SU-DHL-6 (cell line): ENCODE results near the gene ULK1.

Source experiments
- H2AFZ ChIP-seq: fragments of 200-600 bp; sonication (generic); 2 replicates; pipeline ENCODE4 v1.6.1; 2014; ENCODE audit warnings: low read depth, mild to moderate bottlenecking, moderate library complexity, mixed read lengths, antibody characterized with exemption, low read length; ENCODE audit not compliant: severe bottlenecking
- H3F3A ChIP-seq: fragments of 200-600 bp; shearing (Covaris generic); 2 replicates; pipeline ENCODE4 v1.6.0; 2016; ENCODE audit warnings: antibody characterized with exemption, mild to moderate bottlenecking; ENCODE audit not compliant: insufficient read depth
- H3K27ac ChIP-seq: fragments of 200-600 bp; sonication (generic); 2 replicates; pipeline ENCODE4 v1.5.1; 2016; ENCODE audit warnings: low read depth, mild to moderate bottlenecking, low read length, moderate library complexity, mixed read lengths
- H3K27me3 ChIP-seq: fragments of 200-600 bp; sonication (generic), shearing (Covaris generic); 2 replicates; pipeline ENCODE4 v1.6.0; 2014; ENCODE audit warnings: mild to moderate bottlenecking, low read length
- H3K36me3 ChIP-seq: fragments of 200-600 bp; sonication (generic); 2 replicates; pipeline ENCODE4 v1.6.1; 2014; ENCODE audit warnings: mild to moderate bottlenecking, low read length, mixed read lengths
- H3K4me2 ChIP-seq: fragments of 300-600, 200-600 bp; shearing (Covaris generic), sonication (generic); 2 replicates; pipeline ENCODE4 v1.6.0; 2014; ENCODE audit warnings: low read length, low read depth, mild to moderate bottlenecking; ENCODE audit not compliant: poor library complexity, severe bottlenecking
- H3K4me3 ChIP-seq: fragments of 200-600 bp; sonication (generic); 2 replicates; pipeline ENCODE4 v1.5.1; 2014; ENCODE audit warnings: antibody characterized with exemption, low read length, mild to moderate bottlenecking, mixed read lengths; ENCODE audit not compliant: insufficient read depth, poor library complexity, severe bottlenecking
- H3K79me2 ChIP-seq: fragments of 200-600 bp; sonication (generic); 2 replicates; pipeline ENCODE4 v1.6.1; 2014; ENCODE audit warnings: mild to moderate bottlenecking, low read length, moderate library complexity; ENCODE audit not compliant: insufficient read depth
- H3K9ac ChIP-seq: fragments of 200-600 bp; sonication (generic); 2 replicates; pipeline ENCODE4 v1.7.0; 2014; ENCODE audit warnings: mild to moderate bottlenecking, low read length
- H3K9me2 ChIP-seq: fragments of 200-600 bp; sonication (generic); replicated peaks from 2 replicates; pipeline ENCODE4 v1.6.1; 2014; ENCODE audit warnings: low read length; ENCODE audit not compliant: insufficient read depth
- H3K9me3 ChIP-seq: fragments of 200-600 bp; sonication (generic); 2 replicates; pipeline ENCODE4 v1.6.1; 2014; ENCODE audit warnings: low read length, mixed read lengths; ENCODE audit not compliant: insufficient read depth
- H4K20me1 ChIP-seq: fragments of 200-600 bp; sonication (generic); 2 replicates; pipeline ENCODE4 v1.6.1; 2014; ENCODE audit warnings: low read depth, mild to moderate bottlenecking, antibody characterized with exemption, low read length, moderate library complexity, mixed read lengths
- EZH2phosphoT487 ChIP-seq: fragments of 200-600 bp; sonication (generic), shearing (Covaris generic); conservative IDR thresholded peaks from 2 replicates; pipeline ENCODE4 v1.6.1; 2018; ENCODE audit warnings: mild to moderate bottlenecking, antibody characterized with exemption, low read length, moderate library complexity, mixed read lengths
- TF ChIP-seq, protein P1 (sequence below): fragments of 200-600 bp; sonication (generic); IDR thresholded peaks from one replicate; pipeline ENCODE4 v1.5.1; 2017; ENCODE audit warnings: antibody characterized with exemption, mild to moderate bottlenecking, low read length, moderate library complexity; ENCODE audit not compliant: insufficient read depth, poor library complexity, severe bottlenecking

Gene ULK1

DNA sequence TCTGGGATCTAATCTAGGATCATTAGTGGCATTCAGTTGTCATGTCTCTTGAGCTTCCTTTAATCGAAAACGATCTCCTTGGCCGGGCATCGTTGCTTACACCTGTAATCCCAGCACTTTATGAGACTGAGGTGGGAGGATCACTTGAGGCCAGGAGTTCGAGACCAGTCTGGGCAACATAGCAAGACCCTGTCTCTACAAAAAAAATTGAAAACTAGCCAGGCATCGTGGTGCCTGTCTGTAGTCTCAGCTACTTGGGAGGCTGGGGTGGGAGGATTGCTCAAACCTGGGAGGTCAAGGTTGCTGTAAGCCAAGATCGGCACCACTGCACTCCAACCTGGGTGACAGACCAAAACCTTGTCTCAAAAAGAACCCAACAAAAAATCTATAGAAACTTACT, 43.7 kb downstream of the ULK1 start:
- Histone ChIP-seq H3F3A (no peaks in the 10 kb centered on the region), H3K4me2 (no peak overlapping the region), H3K4me3 (no peak overlapping the region), H3K27ac (no peak overlapping the region), H4K20me1 (no peaks in the 10 kb centered on the region; the same call in 1 of the 2 replicates), H3K9me2 (no peaks in the 10 kb centered on the region), H3K79me2 (no peaks in the 10 kb centered on the region), H3K27me3 (no peaks in the 10 kb centered on the region), H3K9me3 (no peaks in the 10 kb centered on the region), H3K9ac (no peak overlapping the region), H3K36me3 (peaks cover 4% of the 10 kb centered on the region; the same call in 1 of the 2 replicates), H2AFZ (no peak overlapping the region)
- TF ChIP-seq, protein P1, sequence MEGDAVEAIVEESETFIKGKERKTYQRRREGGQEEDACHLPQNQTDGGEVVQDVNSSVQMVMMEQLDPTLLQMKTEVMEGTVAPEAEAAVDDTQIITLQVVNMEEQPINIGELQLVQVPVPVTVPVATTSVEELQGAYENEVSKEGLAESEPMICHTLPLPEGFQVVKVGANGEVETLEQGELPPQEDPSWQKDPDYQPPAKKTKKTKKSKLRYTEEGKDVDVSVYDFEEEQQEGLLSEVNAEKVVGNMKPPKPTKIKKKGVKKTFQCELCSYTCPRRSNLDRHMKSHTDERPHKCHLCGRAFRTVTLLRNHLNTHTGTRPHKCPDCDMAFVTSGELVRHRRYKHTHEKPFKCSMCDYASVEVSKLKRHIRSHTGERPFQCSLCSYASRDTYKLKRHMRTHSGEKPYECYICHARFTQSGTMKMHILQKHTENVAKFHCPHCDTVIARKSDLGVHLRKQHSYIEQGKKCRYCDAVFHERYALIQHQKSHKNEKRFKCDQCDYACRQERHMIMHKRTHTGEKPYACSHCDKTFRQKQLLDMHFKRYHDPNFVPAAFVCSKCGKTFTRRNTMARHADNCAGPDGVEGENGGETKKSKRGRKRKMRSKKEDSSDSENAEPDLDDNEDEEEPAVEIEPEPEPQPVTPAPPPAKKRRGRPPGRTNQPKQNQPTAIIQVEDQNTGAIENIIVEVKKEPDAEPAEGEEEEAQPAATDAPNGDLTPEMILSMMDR: no peak
- TF ChIP-seq EZH2phosphoT487: no peak

DNA sequence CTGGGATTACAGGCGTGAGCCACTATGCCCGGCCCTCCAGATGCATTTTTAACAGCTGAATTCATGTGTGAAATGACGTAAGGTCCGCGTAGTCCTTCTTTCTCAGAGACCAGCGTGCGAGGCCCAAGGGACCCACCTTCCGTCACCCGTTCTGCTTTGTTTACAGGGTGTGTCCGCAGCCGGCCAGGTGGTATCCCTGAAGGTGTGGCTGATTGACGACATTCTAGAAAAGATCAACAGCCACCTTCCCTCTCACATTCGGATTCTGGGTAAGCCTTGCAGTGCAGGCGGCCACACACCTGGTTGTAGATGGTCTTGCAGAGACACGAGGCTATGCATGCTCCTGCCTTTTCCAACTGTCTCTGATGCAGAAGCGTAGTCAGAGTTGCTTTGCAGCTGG, 44.6 kb downstream of the ULK1 start:
- no peak overlapping the region for H3K9ac ChIP-seq
- no peaks in the 10 kb centered on the region for H3K9me3 ChIP-seq
- no peaks in the 10 kb centered on the region for H3K9me2 ChIP-seq
- H3K79me2 ChIP-seq: no peaks in the 10 kb centered on the region
- no peak overlapping the region for H3K4me2 ChIP-seq
- H2AFZ ChIP-seq: no peak overlapping the region
- TF ChIP-seq, protein P1: no peak
- TF ChIP-seq EZH2phosphoT487: no peak
- H3K4me3 ChIP-seq: no peak overlapping the region
- H3F3A ChIP-seq: no peaks in the 10 kb centered on the region
- H3K27me3 ChIP-seq: no peaks in the 10 kb centered on the region
- no peaks in the 10 kb centered on the region; the same call in 1 of the 2 replicates for H4K20me1 ChIP-seq
- H3K27ac ChIP-seq: no peak overlapping the region
- H3K36me3 ChIP-seq: no peaks in the 10 kb centered on the region

DNA sequence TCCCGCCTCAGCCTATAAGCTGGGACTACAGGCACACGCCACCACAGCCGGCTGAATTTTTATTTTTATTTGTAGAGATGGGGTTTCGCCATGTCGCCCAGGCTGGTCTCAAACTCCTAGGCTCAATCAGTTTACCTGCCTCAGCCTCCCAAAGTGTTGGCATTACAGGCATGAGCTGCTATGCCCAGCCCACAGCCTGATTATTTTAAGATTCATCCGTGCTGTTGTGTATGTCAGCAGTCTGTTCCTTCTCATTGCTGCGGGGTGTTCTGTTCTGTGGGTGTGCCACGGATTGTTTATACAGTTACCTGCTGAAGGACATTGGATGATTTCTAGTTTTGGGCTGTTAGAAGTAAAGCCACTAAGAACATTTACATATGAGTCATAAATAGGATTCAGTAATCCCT, 45.7 kb downstream of the ULK1 start:
- Histone ChIP-seq H3K27ac (no peak overlapping the region), H3K4me3 (no peak overlapping the region), H3K9me2 (no peaks in the 10 kb centered on the region), H3K36me3 (no peaks in the 10 kb centered on the region), H3K79me2 (no peaks in the 10 kb centered on the region), H3K27me3 (no peaks in the 10 kb centered on the region), H2AFZ (no peak overlapping the region), H3K9me3 (no peaks in the 10 kb centered on the region), H3K9ac (no peak overlapping the region), H3K4me2 (no peak overlapping the region), H3F3A (no peaks in the 10 kb centered on the region), H4K20me1 (no peaks in the 10 kb centered on the region; the same call in 1 of the 2 replicates)
- no peak for TF ChIP-seq EZH2phosphoT487
- TF ChIP-seq, protein P1: no peak
